Stimulated activated CD4-positive, alpha-beta T cell treated with anti-CD3 and anti-CD28 coated beads, Interleukin-12 subunit alpha, Interleukin-12 subunit beta, amount 100 ng/mL, for 24 hours (primary cell): ENCODE data around the gene TRIP13.
"Not testable (repeated sequence)": the region's sequence is repeated elsewhere in the genome, so short reads cannot be mapped to it uniquely, and the experiment has no call there.

Source experiments
- DNase-seq, 2 experiments: peaks; one replicate each; pipeline ENCODE4 v3.0.0-alpha.2; 2020; ENCODE audit warnings: low read depth in 2 of 2

Gene TRIP13, protein sequence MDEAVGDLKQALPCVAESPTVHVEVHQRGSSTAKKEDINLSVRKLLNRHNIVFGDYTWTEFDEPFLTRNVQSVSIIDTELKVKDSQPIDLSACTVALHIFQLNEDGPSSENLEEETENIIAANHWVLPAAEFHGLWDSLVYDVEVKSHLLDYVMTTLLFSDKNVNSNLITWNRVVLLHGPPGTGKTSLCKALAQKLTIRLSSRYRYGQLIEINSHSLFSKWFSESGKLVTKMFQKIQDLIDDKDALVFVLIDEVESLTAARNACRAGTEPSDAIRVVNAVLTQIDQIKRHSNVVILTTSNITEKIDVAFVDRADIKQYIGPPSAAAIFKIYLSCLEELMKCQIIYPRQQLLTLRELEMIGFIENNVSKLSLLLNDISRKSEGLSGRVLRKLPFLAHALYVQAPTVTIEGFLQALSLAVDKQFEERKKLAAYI

DNA sequence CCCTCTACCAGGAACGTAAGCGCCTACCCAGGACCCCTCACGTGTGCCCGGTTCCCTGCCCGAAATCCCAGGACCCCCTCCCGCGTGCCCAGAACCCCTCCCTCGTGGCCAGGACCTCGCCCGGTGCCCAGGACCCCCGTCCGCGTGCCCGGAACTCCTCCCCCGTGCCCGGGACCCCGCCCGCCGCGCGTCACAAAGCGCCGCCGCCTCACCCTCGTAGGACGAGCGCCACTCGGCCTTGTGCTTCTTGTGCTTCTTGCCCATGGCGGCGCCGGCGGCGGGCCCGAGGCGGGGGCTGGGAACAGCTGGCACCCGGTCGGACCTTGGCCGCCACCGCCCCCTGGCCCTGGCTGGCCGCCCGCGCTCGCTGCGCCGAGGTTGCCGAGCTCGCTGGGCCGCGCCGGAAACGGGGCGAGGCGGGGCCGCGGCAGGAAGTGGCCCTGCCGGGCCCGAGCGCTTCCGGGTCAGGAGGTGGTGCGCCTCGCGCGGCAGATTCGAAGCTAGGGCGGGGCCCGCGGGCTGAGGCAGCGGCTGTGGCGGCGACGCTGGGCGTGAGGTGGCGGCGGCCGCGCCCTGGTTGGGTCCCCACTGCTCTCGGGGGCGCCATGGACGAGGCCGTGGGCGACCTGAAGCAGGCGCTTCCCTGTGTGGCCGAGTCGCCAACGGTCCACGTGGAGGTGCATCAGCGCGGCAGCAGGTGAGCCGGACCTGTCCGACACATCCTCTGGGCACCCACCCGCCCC is at the start of gene TRIP13, which contains the start of gene BRD9:
Gene TRIP13, plus strand, starts transcription at position 491 of the 743 bp plus-strand sequence. Its CDS starts 115 bp downstream, at position 606.
Gene BRD9, minus strand, starts transcription at position 408 of the 743 bp plus-strand sequence. Its CDS starts 144 bp downstream, at position 264.
- DNase-seq, result peak; percentile 72 to 77

DNA sequence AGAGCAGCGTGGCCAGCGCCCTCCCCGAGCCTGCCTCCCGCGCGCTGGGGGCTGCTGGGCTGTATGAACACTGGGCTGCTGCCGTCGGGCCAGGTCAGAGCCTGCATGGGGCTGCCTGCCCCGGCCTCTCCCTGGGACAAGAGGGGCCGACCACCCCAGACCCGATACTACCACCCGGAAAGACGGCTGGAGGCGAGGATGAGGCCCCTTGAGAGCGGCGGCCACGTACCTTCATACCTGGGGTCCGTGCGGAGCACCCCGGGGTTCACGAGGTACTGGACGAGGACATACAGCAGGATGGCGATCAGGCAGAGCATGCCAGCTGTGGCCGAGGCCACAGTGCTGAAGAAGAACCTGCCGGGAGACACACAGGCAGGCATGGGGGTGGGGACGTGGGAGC is 49.3 kb upstream of the TRIP13 start:
- not testable (repeated sequence) for DNase-seq

DNA sequence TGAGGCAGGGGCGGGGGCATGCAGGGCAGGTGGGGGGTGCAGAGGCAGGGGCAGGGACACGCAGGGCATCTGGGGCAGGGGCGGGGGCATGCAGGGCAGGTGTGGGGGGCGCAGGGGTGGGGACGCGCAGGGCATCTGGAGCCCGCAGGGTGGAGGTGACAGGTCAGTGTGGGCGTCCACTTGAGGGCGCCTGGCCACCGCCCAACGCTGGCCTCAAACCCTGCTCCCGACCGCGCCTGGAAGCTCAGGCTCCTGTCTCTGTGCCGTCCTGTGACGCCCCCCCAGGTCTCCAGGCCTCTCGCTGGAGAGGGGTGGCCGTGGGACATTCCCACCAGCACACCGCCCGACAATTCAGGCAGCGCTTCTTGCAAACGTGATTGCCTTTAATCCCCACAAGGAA is 48.8 kb upstream of the TRIP13 start:
- DNase-seq, result not testable (repeated sequence)

DNA sequence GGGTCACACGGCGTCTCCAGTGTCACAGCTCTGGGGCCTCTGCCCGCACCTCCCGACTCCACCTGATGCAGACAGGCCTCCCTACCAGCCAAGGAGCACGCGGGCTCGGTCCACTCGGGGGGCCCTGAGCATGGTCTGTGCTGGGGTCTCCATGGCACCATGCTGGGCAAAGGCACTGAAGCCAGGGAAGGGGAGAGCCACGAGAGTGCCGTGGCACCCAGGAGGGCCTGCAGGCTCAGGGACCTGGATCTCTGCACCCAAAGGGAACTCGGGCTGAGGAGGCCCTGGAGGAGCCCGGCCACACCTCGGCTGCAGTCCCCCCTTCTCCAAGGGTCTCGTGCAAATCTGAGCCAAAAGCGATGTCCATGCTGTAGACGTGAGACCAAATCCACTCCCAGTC is 48.3 kb upstream of the TRIP13 start:
- not testable (repeated sequence) for DNase-seq

DNA sequence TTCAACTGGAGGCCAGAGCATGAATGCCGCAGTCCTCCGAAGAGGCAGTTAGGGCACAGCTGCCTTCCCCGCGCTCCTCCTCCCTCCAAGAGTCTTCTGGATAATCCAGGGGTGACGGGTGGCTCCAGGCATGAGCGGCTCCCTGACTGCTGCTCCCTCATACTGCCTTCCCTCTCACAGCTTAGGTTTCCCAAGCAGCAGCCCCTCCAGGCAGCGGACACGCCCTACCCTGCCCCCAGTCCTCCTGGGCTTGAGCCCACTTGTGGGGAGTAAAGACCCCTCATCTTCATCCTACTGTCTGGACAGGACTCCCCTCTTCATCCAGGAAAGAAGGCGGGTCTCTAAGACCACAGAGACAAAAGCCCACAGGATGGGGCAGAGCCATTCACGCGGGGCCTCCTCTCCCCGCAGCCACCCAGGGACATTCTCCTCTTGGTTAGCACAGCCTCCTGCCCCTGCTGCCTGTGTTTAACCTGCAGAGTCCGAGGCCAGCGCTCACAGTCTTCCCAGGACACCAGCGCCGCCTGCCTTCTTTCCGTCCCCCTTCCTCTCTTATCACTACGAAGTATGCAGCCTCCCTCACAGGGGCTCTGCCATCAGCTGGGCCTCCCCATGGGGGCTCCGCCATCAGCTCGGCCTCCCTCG is 47.5 kb upstream of the TRIP13 start:
- DNase-seq, result not testable (repeated sequence)

DNA sequence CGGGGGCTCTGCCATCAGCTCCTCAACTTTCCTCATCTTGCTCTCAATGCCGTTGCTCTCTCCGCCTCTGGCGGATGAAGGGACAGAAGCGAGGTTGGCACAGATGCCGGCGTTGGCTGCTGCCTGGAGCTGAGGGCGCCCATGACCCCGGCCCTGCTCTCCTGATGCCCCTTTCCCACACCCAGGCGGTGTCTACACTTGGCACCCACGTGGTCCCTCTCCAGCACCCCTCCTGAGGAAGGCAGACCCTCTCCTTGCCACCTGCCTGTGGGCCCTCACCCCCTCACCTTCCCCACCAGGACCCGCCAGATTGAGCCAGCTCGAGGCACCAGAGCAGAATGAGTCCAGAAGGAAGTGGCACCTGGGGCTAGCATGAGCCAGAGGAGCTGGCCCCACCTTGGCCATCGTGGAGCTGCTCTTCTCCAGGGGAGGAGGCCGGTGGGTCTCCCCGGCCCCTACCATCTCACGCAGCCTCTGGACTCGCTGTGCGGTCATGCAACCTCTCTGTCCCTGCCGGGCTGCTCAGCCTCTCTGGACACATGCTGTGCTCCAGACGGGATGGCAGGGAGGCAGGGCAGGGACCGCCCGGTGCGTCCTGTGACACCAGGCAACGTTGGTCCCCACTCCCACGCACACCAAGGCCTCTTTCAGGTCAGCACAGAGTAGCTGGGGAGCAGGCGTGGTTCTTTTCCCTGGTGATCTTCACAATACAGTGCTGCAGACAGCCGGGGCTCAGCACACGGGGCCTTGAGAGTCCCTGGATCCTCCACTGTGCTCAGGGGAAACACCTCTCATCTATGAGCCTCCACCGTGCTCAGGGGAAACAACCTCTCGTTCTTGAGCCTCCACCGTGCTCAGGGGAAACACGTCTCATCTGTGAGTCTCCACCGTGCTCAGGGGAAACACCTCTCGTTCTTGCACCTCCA is 46.7 kb upstream of the TRIP13 start:
- DNase-seq, result not testable (repeated sequence)

DNA sequence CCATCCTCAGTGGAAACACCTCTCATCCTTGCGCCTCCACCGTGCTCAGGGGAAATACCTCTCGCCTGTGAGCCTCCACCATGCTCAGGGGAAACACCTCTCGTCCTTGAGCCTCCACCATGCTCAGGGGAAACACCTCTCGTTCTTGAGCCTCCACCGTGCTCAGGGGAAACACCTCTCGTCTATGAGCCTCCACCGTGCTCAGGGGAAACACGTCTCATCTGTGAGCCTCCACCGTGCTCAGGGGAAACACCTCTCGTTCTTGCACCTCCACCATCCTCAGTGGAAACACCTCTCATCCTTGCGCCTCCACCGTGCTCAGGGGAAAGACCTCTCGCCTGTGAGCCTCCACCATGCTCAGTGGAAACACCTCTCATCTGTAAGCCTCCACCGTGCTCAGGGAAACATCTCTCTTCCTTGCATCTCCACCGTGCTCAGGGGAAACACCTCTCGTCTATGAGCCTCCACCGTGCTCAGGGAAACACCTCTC is 46.0 kb upstream of the TRIP13 start:
- not testable (repeated sequence) for DNase-seq

DNA sequence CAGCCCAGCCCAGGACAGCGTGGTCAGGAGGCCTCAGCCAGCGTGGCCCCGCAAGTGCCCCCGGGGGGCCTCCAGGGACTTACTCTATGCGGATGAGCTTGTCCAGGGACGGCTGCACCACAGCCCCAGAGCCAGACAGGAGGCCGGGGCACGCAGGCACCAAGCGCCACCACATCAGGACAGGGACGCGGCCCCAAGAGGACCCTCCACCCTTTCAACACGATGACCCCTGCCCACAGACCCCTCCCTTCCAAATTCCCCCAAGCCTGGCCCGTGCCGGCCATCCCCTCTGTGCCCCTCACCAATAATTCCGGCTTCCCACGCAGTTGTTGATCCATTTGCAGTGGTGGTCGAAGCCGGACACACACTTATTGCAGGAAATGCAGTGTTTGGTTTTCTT is 45.5 kb upstream of the TRIP13 start:
- not testable (repeated sequence) for DNase-seq

DNA sequence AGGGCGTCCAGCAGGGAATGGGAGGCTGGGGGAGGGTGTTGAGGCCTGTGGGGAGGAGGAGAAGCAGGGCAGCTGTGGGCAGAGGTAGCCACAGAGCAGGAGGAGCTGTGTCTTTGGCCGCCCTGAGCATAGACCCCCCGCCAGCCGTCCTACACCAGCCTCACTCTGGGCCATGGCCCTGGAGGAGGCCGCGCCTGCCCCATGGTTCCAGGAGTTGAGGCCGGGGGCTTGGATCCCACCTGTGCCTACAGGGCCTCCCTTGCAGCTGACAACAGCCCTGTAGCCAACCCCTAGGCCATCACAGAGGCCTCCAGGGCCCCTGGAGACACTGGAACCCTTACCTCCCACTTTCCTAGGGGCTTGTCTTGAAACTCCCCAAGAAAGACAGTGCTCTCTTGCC is 44.9 kb upstream of the TRIP13 start:
- not testable (repeated sequence) for DNase-seq

DNA sequence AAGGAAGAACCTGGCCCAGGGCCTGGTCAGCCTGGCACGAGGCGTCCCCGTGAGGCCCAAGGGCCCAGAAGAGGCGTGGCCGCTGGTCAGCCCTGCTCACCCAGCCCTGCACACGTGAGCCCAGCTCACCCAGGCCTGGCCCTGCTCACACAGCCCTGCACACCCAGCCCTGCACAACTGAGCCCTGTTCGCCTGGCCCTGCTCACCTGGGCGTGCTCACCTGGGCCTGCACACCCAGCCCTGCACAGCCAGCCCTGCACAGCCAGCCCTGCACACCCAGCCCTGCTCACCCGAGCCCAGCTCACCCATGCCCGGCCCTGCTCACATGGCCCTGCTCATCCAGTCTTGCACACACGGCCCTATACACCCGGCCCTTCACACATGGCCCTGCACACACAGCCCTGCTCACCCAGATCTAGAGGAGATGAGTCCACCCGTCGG is 44.0 kb upstream of the TRIP13 start:
- no peak for DNase-seq

DNA sequence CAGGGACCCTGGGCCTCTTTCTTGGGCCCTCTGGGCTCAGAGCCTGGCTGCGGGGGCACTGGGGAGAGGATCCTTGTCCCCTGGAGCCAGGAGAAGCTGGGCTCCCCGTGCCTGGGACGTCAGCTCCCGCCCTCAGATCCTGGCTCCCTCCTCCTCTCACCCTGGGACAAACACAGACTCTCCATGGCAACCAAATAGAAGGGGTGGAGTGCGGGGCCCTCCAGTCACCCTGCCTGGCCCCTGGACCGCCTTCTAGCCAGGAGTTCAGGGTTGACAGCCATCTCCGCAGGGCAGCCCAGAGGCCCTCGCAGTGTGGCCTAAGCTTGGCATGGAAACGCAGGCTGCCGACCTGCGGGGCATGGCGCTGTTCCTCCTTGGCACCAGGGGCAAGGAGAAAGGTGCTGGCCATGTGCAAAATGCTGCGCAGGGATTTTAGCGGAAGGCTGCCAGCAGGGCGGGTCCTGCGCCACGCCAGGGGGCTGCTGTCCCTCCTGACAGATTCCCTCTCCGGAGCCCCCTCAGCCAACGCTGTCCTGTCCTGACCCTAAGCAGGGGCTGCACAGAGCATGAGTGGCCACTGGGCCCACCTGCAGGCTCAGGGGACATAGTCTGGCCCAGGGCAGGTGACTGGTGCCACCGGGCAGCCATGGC is 42.9 kb upstream of the TRIP13 start:
- no peak for DNase-seq

DNA sequence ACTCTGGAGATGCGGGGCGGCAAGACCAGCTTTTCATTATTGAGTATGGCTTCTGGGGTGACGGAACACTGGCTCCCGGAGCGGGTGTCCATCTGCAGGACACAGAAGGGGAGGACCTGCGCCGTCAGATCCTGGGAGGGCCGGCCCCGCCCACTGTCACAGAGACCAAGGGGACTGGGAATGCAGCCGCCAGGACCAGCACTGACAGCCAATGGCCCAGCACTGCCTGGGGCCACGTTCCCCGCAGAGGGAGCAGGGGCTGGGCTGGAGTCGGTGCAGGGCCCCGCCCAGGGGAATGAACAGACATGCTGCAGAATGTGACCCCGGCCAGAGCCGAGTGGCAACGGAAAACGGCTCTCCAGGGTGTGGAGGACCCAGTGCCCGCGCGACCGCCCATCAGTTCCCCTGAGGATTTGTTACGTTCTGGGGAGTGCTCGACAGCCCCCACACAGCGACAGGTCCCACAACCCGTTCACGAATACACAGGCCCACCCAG is 42.1 kb upstream of the TRIP13 start, which contains the start of gene ZDHHC11:
Gene ZDHHC11, minus strand, starts transcription at position 476 of the 496 bp plus-strand sequence. Its CDS starts 384 bp downstream, at position 92.
- no peak for DNase-seq

DNA sequence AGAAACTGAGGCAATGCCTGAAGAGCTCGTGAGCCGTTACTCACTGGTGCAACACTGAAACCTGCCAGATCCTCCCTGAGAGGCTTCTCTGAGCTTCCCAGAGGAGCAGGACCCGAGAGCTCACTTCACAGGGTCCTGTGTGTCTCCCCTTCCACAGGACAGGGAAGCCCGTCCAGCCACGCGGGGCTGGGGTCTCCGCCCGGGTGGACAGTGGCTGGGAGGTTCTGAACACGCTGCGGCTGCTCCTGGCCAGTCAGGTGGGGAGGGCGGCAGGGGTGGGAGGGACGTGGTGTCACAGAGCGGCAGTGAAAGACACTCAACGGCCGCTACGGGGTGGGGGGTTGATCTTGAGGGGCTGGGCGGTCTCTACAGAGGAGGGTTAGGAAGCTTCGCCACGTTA is 41.6 kb upstream of the TRIP13 start:
- no peak for DNase-seq

DNA sequence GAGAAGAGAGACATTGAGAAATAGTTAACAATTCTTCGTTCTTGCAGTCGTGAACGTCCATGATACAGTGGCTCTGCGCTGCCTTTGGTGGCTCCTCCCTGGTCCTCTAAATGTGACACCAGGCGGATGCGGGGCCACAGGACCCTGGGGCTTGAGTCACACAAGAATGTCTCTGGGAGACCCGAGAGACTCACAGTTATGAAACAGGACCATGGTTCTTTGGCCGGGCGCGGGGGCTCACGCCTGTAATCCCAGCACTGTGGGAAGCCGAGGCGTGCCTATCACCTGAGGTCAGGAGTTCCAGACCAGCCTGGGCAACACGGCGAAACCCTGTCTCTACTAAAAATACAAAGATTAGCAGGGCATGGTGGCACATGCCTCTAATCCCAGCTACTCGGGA is 41.1 kb upstream of the TRIP13 start:
- no peak for DNase-seq

DNA sequence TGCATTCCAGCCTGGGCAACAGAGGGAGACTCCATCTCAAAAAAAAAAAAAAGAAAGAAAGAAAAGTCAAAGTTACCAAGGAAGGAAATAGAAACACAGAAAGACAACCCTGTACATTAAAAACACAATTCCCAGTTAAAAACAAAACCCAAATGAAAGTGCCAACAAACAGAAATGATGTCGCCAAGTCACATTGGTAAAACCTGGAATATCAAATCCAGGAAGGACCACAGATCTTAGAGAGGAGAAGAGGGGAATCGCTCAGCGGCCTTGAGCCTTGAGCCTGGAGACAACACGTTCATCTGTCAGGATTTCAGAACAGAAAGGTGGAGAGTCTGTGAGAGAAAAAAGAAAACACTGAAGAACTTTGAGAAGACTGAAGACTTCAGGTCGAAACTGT is 40.7 kb upstream of the TRIP13 start:
- no peak for DNase-seq

DNA sequence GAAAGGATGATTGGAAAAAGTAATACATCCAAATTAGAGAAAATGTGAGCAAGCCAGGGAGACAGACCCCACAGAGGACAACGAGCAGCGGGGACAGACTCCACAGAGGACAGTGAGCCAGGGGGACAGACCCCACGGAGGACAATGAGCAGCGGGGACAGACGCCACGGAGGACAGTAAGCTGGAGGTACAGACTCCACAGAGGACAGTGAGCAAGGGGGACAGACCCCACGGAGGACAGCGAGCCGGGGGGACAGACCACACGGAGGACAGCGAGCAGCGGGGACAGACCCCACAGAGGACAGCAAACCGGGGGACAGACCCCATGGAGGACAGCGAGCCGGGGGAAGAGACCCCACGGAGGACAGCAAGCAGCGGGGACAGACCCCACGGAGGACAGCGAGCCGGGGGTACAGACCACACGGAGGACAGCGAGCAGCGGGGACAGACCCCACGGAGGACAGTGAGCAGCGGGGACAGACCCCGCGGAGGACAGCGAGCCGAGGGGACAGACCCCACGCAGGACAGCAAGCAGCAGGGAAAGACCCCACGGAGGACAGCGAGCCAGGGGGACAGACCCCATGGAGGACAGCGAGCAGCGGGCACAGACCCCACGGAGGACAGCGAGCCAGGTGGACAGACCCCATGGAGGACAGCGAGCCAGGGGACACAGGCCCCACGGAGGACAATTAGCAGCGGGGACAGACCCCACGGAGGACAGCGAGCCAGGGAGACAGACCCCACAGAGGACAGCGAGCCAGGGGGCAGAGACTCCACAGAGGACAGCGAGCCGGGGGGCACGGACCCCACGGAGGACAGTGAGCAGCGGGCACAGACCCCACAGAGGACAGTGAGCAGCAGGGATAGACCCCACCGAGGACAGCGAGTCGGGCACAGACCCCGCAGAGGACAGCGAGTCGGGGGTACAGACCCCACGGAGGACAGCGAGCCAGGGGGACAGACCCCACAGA is 40.0 kb upstream of the TRIP13 start:
- no peak for DNase-seq

DNA sequence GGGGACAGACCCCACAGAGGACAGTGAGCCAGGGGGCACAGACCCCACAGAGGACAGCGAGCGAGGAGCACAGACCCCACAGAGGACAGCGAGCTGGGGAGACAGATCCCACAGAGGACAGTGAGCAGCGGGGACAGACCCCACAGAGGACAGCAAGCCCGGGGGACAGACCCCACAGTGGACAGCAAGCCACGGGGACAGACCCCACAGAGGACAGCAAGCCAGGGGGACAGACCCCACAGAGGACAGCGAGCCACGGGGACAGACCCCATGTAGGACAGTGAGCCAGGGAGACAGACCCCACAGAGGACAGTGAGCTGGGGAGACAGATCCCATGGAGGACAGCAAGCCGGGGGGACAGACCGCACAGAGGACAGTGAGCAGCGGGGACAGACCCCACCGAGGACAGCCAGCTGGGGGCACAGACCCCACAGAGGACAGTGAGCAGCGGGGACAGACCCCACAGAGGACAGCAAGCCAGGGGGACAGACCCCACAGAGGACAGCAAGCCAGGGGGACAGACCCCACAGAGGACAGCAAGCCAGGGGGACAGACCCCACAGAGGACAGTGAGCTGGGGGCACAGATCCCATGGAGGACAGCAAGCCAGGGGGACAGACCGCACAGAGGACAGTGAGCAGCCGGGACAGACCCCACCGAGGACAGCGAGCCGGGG is 39.1 kb upstream of the TRIP13 start:
- not testable (repeated sequence) for DNase-seq

DNA sequence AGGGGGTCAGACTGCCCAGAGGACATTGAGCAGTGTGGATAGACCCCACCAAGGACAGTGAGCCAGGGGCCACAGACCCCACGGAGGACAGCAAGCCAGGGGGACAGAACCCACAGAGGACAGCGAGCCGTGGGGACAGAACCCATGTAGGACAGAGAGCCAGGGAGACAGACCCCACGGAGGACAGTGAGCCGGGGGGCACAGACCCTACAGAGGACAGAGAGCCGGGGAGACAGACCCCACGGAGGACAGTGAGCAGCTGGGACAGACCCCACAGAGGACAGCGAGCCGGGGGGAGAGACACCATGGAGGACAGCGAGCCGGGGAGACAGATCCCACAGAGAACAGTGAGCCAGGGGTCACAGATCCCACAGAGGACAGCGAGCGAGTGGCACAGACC is 38.5 kb upstream of the TRIP13 start:
- DNase-seq, result no peak
